ENCODE measurements around the gene TMEM156. TPM values are rescaled to one million over a fixed set of nuclear protein-coding genes. Genes with fewer than 3 reads are reported as not detected.
A peak's percentile ranks its signal among the peaks of the same experiment; 100 is the strongest.

Gene TMEM156
- total RNA-seq, 3 donors from 2014 or later: 0.44 to 1.3 (median 0.94) TPM

DNA sequence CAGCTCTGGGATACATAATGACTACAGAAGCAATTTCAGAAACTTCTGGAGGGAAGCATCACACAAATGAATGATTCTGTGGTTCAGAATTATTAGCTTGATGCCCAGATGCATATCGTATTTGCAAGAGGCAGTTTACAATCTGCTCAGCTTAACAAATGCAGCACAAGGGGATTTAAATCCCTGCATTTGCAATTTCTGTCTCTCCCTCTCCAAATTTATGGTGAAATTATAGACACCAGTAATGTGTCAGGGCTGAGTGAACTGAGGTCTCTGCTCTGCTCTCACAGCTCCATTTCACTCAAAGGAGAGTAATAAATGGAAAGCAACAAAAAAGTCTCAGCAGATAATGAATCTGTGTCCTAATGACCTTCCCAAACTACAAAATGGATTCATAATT lies 80.2 kb downstream of the TMEM156 start:
- no peak for DNase-seq
- no peaks in the 10 kb centered on the region for H3K4me1 ChIP-seq (ENCODE audit: low read depth)
- intact Hi-C loops (cut with DNase I, micrococcal nuclease): no loop called here
- ATAC-seq: no peak
- no peak overlapping the region for H3K4me3 ChIP-seq
- no peaks in the 10 kb centered on the region for H3K36me3 ChIP-seq (ENCODE audit: low read depth)
- H3K9me3 ChIP-seq: no peaks in the 10 kb centered on the region
- TF ChIP-seq, protein P1, sequence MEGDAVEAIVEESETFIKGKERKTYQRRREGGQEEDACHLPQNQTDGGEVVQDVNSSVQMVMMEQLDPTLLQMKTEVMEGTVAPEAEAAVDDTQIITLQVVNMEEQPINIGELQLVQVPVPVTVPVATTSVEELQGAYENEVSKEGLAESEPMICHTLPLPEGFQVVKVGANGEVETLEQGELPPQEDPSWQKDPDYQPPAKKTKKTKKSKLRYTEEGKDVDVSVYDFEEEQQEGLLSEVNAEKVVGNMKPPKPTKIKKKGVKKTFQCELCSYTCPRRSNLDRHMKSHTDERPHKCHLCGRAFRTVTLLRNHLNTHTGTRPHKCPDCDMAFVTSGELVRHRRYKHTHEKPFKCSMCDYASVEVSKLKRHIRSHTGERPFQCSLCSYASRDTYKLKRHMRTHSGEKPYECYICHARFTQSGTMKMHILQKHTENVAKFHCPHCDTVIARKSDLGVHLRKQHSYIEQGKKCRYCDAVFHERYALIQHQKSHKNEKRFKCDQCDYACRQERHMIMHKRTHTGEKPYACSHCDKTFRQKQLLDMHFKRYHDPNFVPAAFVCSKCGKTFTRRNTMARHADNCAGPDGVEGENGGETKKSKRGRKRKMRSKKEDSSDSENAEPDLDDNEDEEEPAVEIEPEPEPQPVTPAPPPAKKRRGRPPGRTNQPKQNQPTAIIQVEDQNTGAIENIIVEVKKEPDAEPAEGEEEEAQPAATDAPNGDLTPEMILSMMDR (IDR thresholded peaks at IDR 0.05): no peak

DNA sequence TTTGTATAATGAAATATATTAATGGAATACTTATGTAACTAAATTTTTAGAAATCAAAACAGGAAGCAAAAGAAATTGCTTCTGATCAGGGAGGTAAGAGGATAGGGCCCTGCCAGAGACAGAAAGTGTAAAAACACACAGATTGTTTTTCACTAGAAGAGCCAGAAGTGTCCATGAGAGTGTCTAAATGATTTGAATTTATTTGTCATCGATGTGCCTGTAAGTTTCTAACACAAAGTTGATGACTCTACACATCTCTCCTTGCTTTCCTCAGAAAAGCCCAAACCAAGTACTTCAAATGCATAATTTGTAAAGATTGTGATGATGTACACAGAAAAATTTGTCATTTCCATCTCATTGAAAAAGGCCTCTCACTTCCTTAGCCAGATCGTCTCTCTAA lies 80.6 kb downstream of the TMEM156 start:
- Histone ChIP-seq H3K9me3 (no peaks in the 10 kb centered on the region), H3K4me3 (no peak overlapping the region), H3K36me3 (ENCODE audit: low read depth) (no peaks in the 10 kb centered on the region), H3K4me1 (ENCODE audit: low read depth) (no peaks in the 10 kb centered on the region)
- TF ChIP-seq, protein P1 (IDR thresholded peaks at IDR 0.05): no peak
- intact Hi-C loops (cut with DNase I, micrococcal nuclease): no loop called here
- no peak for ATAC-seq
- no peak for DNase-seq

DNA sequence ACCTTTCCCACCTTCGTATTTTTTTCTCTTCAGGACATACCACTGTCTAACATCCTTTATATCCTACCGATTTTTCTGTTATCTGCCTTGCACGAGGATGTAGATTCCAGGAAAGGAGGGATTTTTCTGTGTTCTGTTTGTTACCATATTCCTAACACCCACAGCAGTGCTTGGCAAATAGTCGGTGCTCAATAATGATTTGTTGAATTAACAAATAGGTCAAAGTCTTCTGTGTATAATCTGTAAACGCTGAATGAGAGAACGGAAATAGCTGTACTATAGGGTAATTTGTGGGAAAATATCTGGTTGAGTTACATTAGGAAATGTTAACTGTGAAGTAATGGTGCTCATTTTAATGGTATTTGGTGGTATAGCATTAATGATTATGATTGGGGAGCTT lies 81.5 kb downstream of the TMEM156 start:
- Histone ChIP-seq H3K4me3 (no peak overlapping the region), H3K4me1 (ENCODE audit: low read depth) (no peaks in the 10 kb centered on the region), H3K9me3 (no peaks in the 10 kb centered on the region), H3K36me3 (ENCODE audit: low read depth) (no peaks in the 10 kb centered on the region)
- intact Hi-C loops (cut with DNase I, micrococcal nuclease): no loop called here
- DNase-seq: no peak
- TF ChIP-seq, protein P1 (IDR thresholded peaks at IDR 0.05): no peak
- ATAC-seq: no peak

DNA sequence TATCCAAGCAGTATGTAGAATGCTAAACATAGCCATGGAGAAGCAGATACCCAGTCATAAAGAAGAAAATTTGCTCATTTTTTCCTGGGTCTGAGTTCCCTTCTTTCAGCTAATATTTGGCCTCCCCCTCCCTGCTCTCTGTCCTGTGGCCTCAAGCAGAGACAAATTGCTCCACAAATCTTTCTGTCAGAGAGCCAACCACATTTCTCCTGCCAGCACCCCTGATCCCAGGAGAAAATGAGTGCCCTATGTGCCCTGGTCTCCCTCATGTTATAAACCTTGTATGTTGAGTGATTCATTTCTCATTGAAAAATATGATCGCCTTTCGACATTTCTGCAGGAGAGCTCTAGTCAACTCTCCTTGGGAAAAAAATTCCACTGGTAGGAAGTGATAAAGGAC lies 82.0 kb downstream of the TMEM156 start:
- DNase-seq (no peak), ATAC-seq (no peak)
- H3K36me3 ChIP-seq (ENCODE audit: low read depth): no peaks in the 10 kb centered on the region
- H3K9me3 ChIP-seq: no peaks in the 10 kb centered on the region
- TF ChIP-seq, protein P1 (IDR thresholded peaks at IDR 0.05): no peak
- no peaks in the 10 kb centered on the region for H3K4me1 ChIP-seq (ENCODE audit: low read depth)
- intact Hi-C loops (cut with DNase I, micrococcal nuclease): no loop called here
- no peak overlapping the region for H3K4me3 ChIP-seq

DNA sequence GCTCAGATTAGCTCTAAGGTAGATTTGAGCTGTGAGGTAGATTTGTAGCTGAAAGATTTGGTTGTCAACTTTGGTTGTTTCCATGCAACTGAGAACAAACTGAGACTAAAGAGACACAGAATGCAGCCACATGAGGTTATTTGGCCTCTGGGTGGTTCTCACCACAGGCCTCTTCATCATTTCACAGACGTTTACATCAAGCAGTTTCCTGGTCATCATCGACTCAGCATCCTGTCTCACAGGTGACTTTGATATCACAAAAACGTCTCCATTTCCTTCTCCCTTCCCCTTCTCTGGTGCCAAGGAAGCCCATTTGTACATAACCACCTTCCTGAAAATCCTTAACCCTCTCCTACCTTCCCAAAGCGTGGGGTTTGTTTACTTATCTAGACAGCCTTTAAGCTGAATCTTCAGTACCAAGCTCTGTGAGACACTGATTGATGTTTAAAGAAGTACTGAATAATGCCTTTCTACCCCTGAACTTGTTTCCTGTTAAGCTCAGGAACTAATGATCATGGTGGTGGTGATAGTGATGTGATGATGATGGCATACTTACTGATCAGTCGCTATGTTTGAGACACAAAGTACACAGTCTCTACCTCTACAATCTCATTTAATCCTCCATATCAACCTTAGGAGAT lies 82.7 kb downstream of the TMEM156 start:
- peak; percentile 70 for ATAC-seq
- DNase-seq: no peak
- TF ChIP-seq, protein P1 (IDR thresholded peaks at IDR 0.05): no peak
- Histone ChIP-seq H3K4me3 (no peak overlapping the region), H3K4me1 (ENCODE audit: low read depth) (no peaks in the 10 kb centered on the region), H3K9me3 (no peaks in the 10 kb centered on the region), H3K36me3 (ENCODE audit: low read depth) (no peaks in the 10 kb centered on the region)
- intact Hi-C loops (cut with DNase I, micrococcal nuclease): no loop called here

DNA sequence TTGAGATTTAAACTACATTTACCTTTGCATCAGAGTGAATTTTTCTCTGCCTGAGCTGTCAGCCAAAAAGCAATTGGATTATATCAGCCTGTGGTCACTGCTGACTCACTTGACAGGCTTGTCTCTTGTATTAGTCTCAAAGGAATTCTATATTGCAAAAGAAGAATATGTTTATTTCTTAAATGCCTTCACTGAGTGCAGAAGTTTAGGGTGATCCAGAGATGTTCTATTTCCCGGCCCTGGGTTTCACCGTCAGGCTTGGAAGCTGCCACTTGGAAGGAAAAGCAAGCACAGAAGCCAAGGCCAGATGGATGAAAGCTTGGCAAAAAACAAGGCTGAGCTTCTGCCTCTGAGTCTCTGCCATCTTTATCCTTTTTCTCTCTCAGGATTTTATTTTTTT lies 83.7 kb downstream of the TMEM156 start:
- Histone ChIP-seq H3K36me3 (ENCODE audit: low read depth) (no peaks in the 10 kb centered on the region), H3K9me3 (no peaks in the 10 kb centered on the region), H3K4me3 (no peak overlapping the region), H3K4me1 (ENCODE audit: low read depth) (no peaks in the 10 kb centered on the region)
- peak; percentile 45 for ATAC-seq
- peak in 2 of 3 donors; percentile 11 to 31 for DNase-seq
- TF ChIP-seq, protein P1 (IDR thresholded peaks at IDR 0.05): no peak
- intact Hi-C loops (cut with DNase I, micrococcal nuclease): no loop called here
